IPS-18c (cell line): Measurements from ENCODE around the gene PRICKLE3.

Experiments
- H3K4me3 ChIP-seq: 2 replicates; pipeline ENCODE4 v1.7.0; 2013; ENCODE audit warnings: low read depth, mild to moderate bottlenecking, low read length, moderate library complexity; ENCODE audit not compliant: insufficient read depth
- H3K9me3 ChIP-seq: one replicate; pipeline ENCODE4 v1.6.1; 2013; ENCODE audit warnings: mild to moderate bottlenecking, low read length, moderate library complexity; ENCODE audit not compliant: control insufficient read depth, insufficient read depth

The PRICKLE3 gene

GRCh38 chrX:49186125-49187027 is at the start of gene PRICKLE3:
Gene PRICKLE3, minus strand, starts transcription at chrX:49186373. Its CDS starts 76 bp downstream, at chrX:49186297.
- Histone ChIP-seq H3K9me3 (peaks cover 17% of the 10 kb centered on the region), H3K4me3 (peak within 1 kb of the TSS; percentile 70)

GRCh38 chrX:49233887-49234555 is 47.8 kb upstream of the PRICKLE3 start:
- H3K4me3 ChIP-seq, result no peak overlapping the region
- H3K9me3 ChIP-seq, result peaks cover 5% of the 10 kb centered on the region

GRCh38 chrX:49233176-49233575 is 47.0 kb upstream of the PRICKLE3 start, which contains the start of gene CACNA1F:
Gene CACNA1F, minus strand, starts transcription at chrX:49233340. Its CDS starts 31 bp downstream, at chrX:49233309.
- Histone ChIP-seq H3K4me3 (no peak within 1 kb of the TSS), H3K9me3 (peaks cover 5% of the 10 kb centered on the region)

- no peak overlapping the region for H3K4me3 ChIP-seq
- peaks cover 5% of the 10 kb centered on the region for H3K9me3 ChIP-seq
Observed at GRCh38 chrX:49232525-49232924, 46.4 kb upstream of the PRICKLE3 start.

- Histone ChIP-seq H3K4me3 (no peak overlapping the region), H3K9me3 (peaks cover 5% of the 10 kb centered on the region)
Observed at GRCh38 chrX:49231333-49232000, 45.3 kb upstream of the PRICKLE3 start.

GRCh38 chrX:49230500-49231232 is 44.5 kb upstream of the PRICKLE3 start:
- H3K4me3 ChIP-seq, result peak overlapping the region; percentile 51

GRCh38 chrX:49228185-49228584 is 42.0 kb upstream of the PRICKLE3 start:
- peaks cover 6% of the 10 kb centered on the region for H3K9me3 ChIP-seq
- H3K4me3 ChIP-seq, result no peak overlapping the region

More at GRCh38 chrX:49230500-49231232, 44.5 kb upstream of the PRICKLE3 start:
- peaks cover 5% of the 10 kb centered on the region for H3K9me3 ChIP-seq

- Histone ChIP-seq H3K9me3 (peaks cover 3% of the 10 kb centered on the region), H3K4me3 (no peak overlapping the region)
Observed at GRCh38 chrX:49227726-49228125, 41.6 kb upstream of the PRICKLE3 start.

- Histone ChIP-seq H3K4me3 (no peak overlapping the region), H3K9me3 (peaks cover 7% of the 10 kb centered on the region)
Observed at GRCh38 chrX:49226946-49227345, 40.8 kb upstream of the PRICKLE3 start.

- H3K9me3 ChIP-seq, result peaks cover 7% of the 10 kb centered on the region
- no peak overlapping the region for H3K4me3 ChIP-seq
Observed at GRCh38 chrX:49225858-49226257, 39.7 kb upstream of the PRICKLE3 start.

GRCh38 chrX:49221868-49222267 is 35.7 kb upstream of the PRICKLE3 start:
- peaks cover 9% of the 10 kb centered on the region for H3K9me3 ChIP-seq
- H3K4me3 ChIP-seq, result no peak overlapping the region

GRCh38 chrX:49220100-49220499 is 33.9 kb upstream of the PRICKLE3 start:
- Histone ChIP-seq H3K4me3 (no peak overlapping the region), H3K9me3 (peaks cover 9% of the 10 kb centered on the region)

GRCh38 chrX:49214996-49215526 is 28.9 kb upstream of the PRICKLE3 start:
- peaks cover 15% of the 10 kb centered on the region for H3K9me3 ChIP-seq
- H3K4me3 ChIP-seq, result no peak overlapping the region

GRCh38 chrX:49214416-49214815 is 28.2 kb upstream of the PRICKLE3 start:
- peaks cover 15% of the 10 kb centered on the region for H3K9me3 ChIP-seq
- no peak overlapping the region for H3K4me3 ChIP-seq

- peaks cover 12% of the 10 kb centered on the region for H3K9me3 ChIP-seq
- no peak overlapping the region for H3K4me3 ChIP-seq
Observed at GRCh38 chrX:49212861-49213260, 26.7 kb upstream of the PRICKLE3 start.

- Histone ChIP-seq H3K4me3 (no peak overlapping the region), H3K9me3 (peaks cover 12% of the 10 kb centered on the region)
Observed at GRCh38 chrX:49212209-49212608, 26.0 kb upstream of the PRICKLE3 start.

- peaks cover 15% of the 10 kb centered on the region for H3K9me3 ChIP-seq
- no peak overlapping the region for H3K4me3 ChIP-seq
Observed at GRCh38 chrX:49211074-49211473, 24.9 kb upstream of the PRICKLE3 start.
